Stimulated activated memory B cell treated with anti-CD40 and anti-IgM and Interleukin-4, amounts not matched to agents 10 μg/mL and 1 μg/mL and 100 μg/mL, for 72 hours (primary cell): Measurements from ENCODE around the gene SLC23A3.

Source experiments
- ATAC-seq: fragments of 150-1000 bp; cut with Tn5 transposase; 2 replicates; pipeline ENCODE4 v1.10.0; 2021
- H3K27ac Mint-ChIP-seq: one replicate; pipeline ENCODE4 v1.8.0; 2022; ENCODE audit warnings: mild to moderate bottlenecking, mixed read lengths
- H3K27me3 Mint-ChIP-seq: one replicate; pipeline ENCODE4 v1.8.0; 2022; ENCODE audit warnings: mixed read lengths
- H3K36me3 Mint-ChIP-seq: one replicate; pipeline ENCODE4 v1.8.0; 2022; ENCODE audit warnings: mixed read lengths
- H3K4me1 Mint-ChIP-seq: one replicate; pipeline ENCODE4 v1.8.0; 2022; ENCODE audit warnings: mixed read lengths
- H3K4me3 Mint-ChIP-seq: one replicate; pipeline ENCODE4 v1.8.0; 2022; ENCODE audit warnings: mild to moderate bottlenecking, moderate library complexity, mixed read lengths
- H3K9me3 Mint-ChIP-seq: one replicate; pipeline ENCODE4 v1.8.0; 2022; ENCODE audit warnings: mixed read lengths

Gene SLC23A3

GRCh38 chr2:219183151-219183772, 13.4 kb upstream of the SLC23A3 start:
- no peaks in the 10 kb centered on the region for H3K27me3 Mint-ChIP-seq
- no peak overlapping the region for H3K4me3 Mint-ChIP-seq
- H3K9me3 Mint-ChIP-seq: no peaks in the 10 kb centered on the region
- peak overlapping the region; percentile 61 for H3K27ac Mint-ChIP-seq
- no peak for ATAC-seq
- H3K36me3 Mint-ChIP-seq: peaks cover 44% of the 10 kb centered on the region
- peaks cover 59% of the 10 kb centered on the region for H3K4me1 Mint-ChIP-seq

GRCh38 chr2:219182331-219183150, 12.7 kb upstream of the SLC23A3 start:
- no peaks in the 10 kb centered on the region for H3K9me3 Mint-ChIP-seq
- H3K4me3 Mint-ChIP-seq: no peak overlapping the region
- no peaks in the 10 kb centered on the region for H3K27me3 Mint-ChIP-seq
- no peak for ATAC-seq
- H3K4me1 Mint-ChIP-seq: peaks cover 60% of the 10 kb centered on the region
- H3K27ac Mint-ChIP-seq: peak overlapping the region; percentile 61
- peaks cover 44% of the 10 kb centered on the region for H3K36me3 Mint-ChIP-seq

- H3K9me3 Mint-ChIP-seq: no peaks in the 10 kb centered on the region
- H3K4me1 Mint-ChIP-seq: peaks cover 57% of the 10 kb centered on the region
- no peaks in the 10 kb centered on the region for H3K27me3 Mint-ChIP-seq
- peak overlapping the region; percentile 50 for H3K27ac Mint-ChIP-seq
- no peak for ATAC-seq
- peaks cover 44% of the 10 kb centered on the region for H3K36me3 Mint-ChIP-seq
- no peak overlapping the region for H3K4me3 Mint-ChIP-seq
Measured at GRCh38 chr2:219181531-219181930, 11.7 kb upstream of the SLC23A3 start.

- ATAC-seq: no peak
- no peak overlapping the region for H3K4me3 Mint-ChIP-seq
- H3K4me1 Mint-ChIP-seq: peaks cover 59% of the 10 kb centered on the region
- peaks cover 44% of the 10 kb centered on the region for H3K36me3 Mint-ChIP-seq
- no peaks in the 10 kb centered on the region for H3K27me3 Mint-ChIP-seq
- peak overlapping the region; percentile 50 for H3K27ac Mint-ChIP-seq
- no peaks in the 10 kb centered on the region for H3K9me3 Mint-ChIP-seq
Measured at GRCh38 chr2:219180961-219181360, 11.1 kb upstream of the SLC23A3 start.

GRCh38 chr2:219179601-219180465, 10.0 kb upstream of the SLC23A3 start:
- Mint-ChIP-seq H3K4me1 (peaks cover 64% of the 10 kb centered on the region), H3K36me3 (peaks cover 36% of the 10 kb centered on the region), H3K9me3 (no peaks in the 10 kb centered on the region), H3K27me3 (no peaks in the 10 kb centered on the region), H3K4me3 (peak overlapping the region; percentile 88), H3K27ac (peak overlapping the region; percentile 99)
- ATAC-seq: no peak

GRCh38 chr2:219178377-219179175, 8.7 kb upstream of the SLC23A3 start:
- H3K27ac Mint-ChIP-seq: peak overlapping the region; percentile 99
- H3K36me3 Mint-ChIP-seq: peaks cover 41% of the 10 kb centered on the region
- H3K4me3 Mint-ChIP-seq: peak overlapping the region; percentile 88
- ATAC-seq: peak; percentile 18
- no peaks in the 10 kb centered on the region for H3K27me3 Mint-ChIP-seq
- peaks cover 75% of the 10 kb centered on the region for H3K4me1 Mint-ChIP-seq
- no peaks in the 10 kb centered on the region for H3K9me3 Mint-ChIP-seq

GRCh38 chr2:219177552-219178376, 7.9 kb upstream of the SLC23A3 start, which contains the start of gene RETREG2:
Gene RETREG2, plus strand, starts transcription at chr2:219178275. Its CDS starts 78 bp downstream, at chr2:219178353.
- H3K27me3 Mint-ChIP-seq: no peaks in the 10 kb centered on the region
- H3K4me1 Mint-ChIP-seq: peaks cover 74% of the 10 kb centered on the region
- peaks cover 39% of the 10 kb centered on the region for H3K36me3 Mint-ChIP-seq

GRCh38 chr2:219176818-219177551, 7.2 kb upstream of the SLC23A3 start, which contains the start of gene CNPPD1:
Gene CNPPD1, minus strand, starts transcription at chr2:219176925. Its CDS starts 97 bp downstream, at chr2:219176828.
- Mint-ChIP-seq H3K27ac (peak within 1 kb of the TSS; percentile 99), H3K27me3 (no peaks in the 10 kb centered on the region), H3K4me3 (peak within 1 kb of the TSS; percentile 88), H3K9me3 (no peaks in the 10 kb centered on the region), H3K36me3 (peaks cover 45% of the 10 kb centered on the region), H3K4me1 (peaks cover 79% of the 10 kb centered on the region)
- ATAC-seq: peak; percentile 88

More at GRCh38 chr2:219177552-219178376, 7.9 kb upstream of the SLC23A3 start, which contains the start of gene RETREG2:
- peak within 1 kb of the TSS; percentile 99 for H3K27ac Mint-ChIP-seq
- peak; percentile 70 for ATAC-seq
- H3K9me3 Mint-ChIP-seq: no peaks in the 10 kb centered on the region
- H3K4me3 Mint-ChIP-seq: peak within 1 kb of the TSS; percentile 88

- H3K27ac Mint-ChIP-seq: peak overlapping the region; percentile 99
- no peaks in the 10 kb centered on the region for H3K27me3 Mint-ChIP-seq
- H3K9me3 Mint-ChIP-seq: no peaks in the 10 kb centered on the region
- H3K4me1 Mint-ChIP-seq: peaks cover 84% of the 10 kb centered on the region
- ATAC-seq: peak; percentile 79
- H3K36me3 Mint-ChIP-seq: peaks cover 46% of the 10 kb centered on the region
- peak overlapping the region; percentile 88 for H3K4me3 Mint-ChIP-seq
Measured at GRCh38 chr2:219175928-219176817, 6.3 kb upstream of the SLC23A3 start.

- Mint-ChIP-seq H3K36me3 (peaks cover 39% of the 10 kb centered on the region), H3K27ac (peak overlapping the region; percentile 99), H3K27me3 (no peaks in the 10 kb centered on the region), H3K9me3 (no peaks in the 10 kb centered on the region), H3K4me1 (peaks cover 79% of the 10 kb centered on the region), H3K4me3 (peak overlapping the region; percentile 88)
- ATAC-seq: no peak
Measured at GRCh38 chr2:219175486-219175885, 5.7 kb upstream of the SLC23A3 start.

- Mint-ChIP-seq H3K36me3 (peaks cover 35% of the 10 kb centered on the region), H3K27ac (peak overlapping the region; percentile 99), H3K4me1 (peaks cover 73% of the 10 kb centered on the region), H3K27me3 (no peaks in the 10 kb centered on the region), H3K9me3 (no peaks in the 10 kb centered on the region), H3K4me3 (peak overlapping the region; percentile 35)
- no peak for ATAC-seq
Measured at GRCh38 chr2:219174801-219175200, 5.0 kb upstream of the SLC23A3 start.

- Mint-ChIP-seq H3K4me1 (peaks cover 66% of the 10 kb centered on the region), H3K27ac (peak overlapping the region; percentile 99), H3K9me3 (no peaks in the 10 kb centered on the region), H3K36me3 (peaks cover 35% of the 10 kb centered on the region), H3K27me3 (no peaks in the 10 kb centered on the region), H3K4me3 (peak overlapping the region; percentile 10)
- no peak for ATAC-seq
Measured at GRCh38 chr2:219174146-219174545, 4.3 kb upstream of the SLC23A3 start.
